GM19452 (cell line): ENCODE measurements around the gene OR2H1.
"Not testable (repeated sequence)": the region's sequence is repeated elsewhere in the genome, so short reads cannot be mapped to it uniquely, and the experiment has no call there.

Source experiments
- ATAC-seq: cut with Tn5 transposase; IDR thresholded peaks from one replicate; pipeline ENCODE4 v1.9.1; 2021; ENCODE audit not compliant: unreplicated experiment

Gene OR2H1

GRCh38 chr6:29456971-29457370, at the start of gene OR2H1, which contains the start of gene OR11A1:
Gene OR2H1 (plus strand): TSS chr6:29457155. CDS start chr6:29461770, 4,615 bp downstream.
Gene OR11A1 (minus strand): TSS chr6:29457071. CDS start chr6:29427641, 29,430 bp downstream.
- ATAC-seq = no peak

DNA sequence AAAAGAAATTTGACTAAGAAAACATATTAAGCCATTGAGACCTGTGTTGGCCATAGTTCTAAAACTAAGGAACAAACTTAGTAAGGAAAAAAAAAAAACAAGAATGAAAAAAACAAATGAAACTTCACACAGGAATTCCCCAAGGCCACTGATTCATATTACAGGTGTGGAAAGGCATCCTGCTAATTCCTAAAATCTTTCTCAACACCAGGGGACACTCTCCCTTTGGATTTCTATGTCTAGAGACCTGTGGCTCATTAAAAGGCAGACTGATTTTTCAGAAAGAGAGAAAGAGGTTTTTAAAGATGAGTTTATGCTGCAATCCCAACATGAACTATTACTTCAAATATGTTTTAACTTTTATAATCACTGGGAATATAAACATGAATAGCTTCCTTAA, 42.4 kb upstream of the OR2H1 start, which contains the start of gene OR12D1:
Gene OR12D1, plus strand, starts transcription at position 341 of the 400 bp plus-strand sequence.
- no peak for ATAC-seq

DNA sequence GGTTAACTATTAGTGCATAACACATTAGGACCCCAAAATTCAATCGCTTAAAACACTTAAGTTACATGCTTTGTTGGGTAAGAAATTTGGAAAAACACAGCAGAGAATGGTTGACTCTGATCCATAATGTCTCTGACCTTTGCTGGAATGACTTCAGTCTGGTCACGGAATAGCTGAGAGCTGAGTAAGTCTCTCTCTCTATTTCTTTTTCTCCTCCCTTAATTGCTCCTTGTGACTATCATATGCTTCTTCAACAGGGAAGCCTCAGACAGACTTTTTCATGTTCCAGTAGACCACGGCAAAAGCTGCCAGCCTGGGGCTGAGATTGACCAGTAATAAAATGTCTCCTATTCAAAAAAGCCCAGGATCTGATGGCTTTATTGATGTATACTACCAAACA, 37.4 kb upstream of the OR2H1 start:
- ATAC-seq = no peak

DNA sequence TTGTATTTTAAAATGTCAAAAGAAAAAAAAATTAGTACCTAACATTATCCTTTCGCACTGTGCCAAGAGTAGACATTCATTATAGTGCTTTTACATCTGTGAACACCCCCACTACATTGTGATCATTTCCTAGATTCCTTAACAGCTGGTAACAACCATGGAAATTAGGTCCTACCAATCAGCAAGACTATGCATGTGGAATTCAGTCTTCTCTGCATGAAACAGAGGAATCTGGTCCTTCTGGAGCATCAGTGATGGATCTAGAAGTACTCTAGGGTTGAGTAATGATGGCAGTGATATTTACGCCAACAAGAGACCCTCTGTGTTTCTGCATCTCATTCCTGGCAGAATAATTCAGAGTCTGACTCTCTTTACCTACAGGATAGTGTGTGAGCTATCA, 32.8 kb upstream of the OR2H1 start:
- no peak for ATAC-seq

- ATAC-seq = no peak
Observed at GRCh38 chr6:29424575-29424974, 32.4 kb upstream of the OR2H1 start.

DNA sequence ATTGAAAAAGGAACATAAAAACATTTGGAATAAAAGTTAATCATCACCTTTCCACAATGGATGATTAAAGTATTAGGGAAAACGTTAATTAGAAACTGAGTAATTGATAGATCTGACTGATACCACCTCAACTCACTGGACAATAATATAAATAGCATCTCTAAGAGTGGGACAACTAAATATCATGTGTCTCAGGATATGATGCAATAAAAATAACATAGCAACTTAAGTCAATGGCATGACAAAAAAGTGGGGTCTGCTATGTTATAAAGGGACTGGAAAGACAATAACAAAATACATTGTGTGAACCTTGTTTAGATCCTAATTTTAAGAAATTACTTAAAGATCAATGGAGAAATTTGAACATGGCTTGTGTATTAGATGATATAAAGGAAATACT, 31.9 kb upstream of the OR2H1 start:
- ATAC-seq = no peak

DNA sequence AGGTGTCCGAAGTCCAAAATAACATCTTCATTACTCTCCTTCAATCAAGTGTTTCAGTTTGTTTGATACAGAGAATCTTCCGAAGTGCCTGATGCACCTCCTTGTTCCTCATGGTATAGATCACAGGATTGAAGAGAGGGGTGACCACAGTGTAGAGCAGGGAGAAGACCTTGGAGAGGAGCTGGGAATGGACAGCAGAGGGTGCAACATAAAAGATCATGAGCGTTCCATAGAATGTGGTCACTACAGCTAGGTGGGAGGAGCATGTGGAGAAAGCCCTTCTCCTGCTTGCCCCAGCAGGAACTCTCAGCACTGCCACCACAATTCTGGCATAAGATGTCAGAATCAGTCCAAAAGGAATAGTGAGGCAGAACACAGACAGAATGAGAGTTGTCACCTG, 30.3 kb upstream of the OR2H1 start:
- no peak for ATAC-seq

GRCh38 chr6:29436730-29437129, 20.2 kb upstream of the OR2H1 start:
- not testable (repeated sequence) for ATAC-seq

- no peak for ATAC-seq
Observed at GRCh38 chr6:29439006-29439405, 17.9 kb upstream of the OR2H1 start, which contains the start of gene OR10C1. Gene OR10C1 (plus strand): TSS chr6:29439306. CDS start chr6:29440016, 710 bp downstream.

GRCh38 chr6:29442719-29443118, 14.2 kb upstream of the OR2H1 start:
- ATAC-seq = no peak

- not testable (repeated sequence) for ATAC-seq
Observed at GRCh38 chr6:29444031-29444430, 12.9 kb upstream of the OR2H1 start.

- no peak for ATAC-seq
Observed at GRCh38 chr6:29447670-29448069, 9.3 kb upstream of the OR2H1 start.

DNA sequence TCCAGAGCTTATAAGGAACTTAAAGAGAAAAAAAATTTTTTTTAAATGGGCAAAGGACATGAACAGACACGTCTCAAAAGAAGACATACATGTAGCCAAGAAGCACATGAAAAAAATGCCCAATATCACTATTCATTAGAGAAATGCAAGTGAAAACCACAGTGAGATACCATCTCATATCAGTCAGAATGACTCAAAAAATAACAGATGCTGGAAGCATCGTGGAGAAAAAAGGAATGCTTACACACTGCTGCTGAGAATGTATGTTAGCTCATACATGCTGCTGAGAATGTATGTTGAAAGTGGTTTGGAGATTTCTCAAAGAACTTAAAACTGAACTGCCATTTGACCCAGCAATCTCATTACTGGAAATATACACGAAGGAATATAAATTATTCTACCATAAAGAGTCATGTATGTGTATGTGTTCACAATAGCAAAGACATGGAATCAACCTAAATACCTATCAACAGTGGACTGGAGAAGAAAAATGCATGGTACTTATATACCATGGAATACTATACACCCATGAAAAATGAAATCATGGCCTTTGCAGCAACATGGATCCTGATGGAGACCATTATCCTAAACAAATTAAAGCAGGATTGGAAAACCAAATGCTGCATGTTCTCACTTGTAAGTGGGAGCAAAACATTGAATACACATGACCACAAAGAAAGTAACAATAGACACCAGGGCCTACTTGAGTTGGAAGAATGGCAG, 5.3 kb upstream of the OR2H1 start:
- no peak for ATAC-seq

- ATAC-seq = no peak
Observed at GRCh38 chr6:29461021-29461814, 4.3 kb downstream of the OR2H1 start.

GRCh38 chr6:29462022-29462421, 5.1 kb downstream of the OR2H1 start:
- no peak for ATAC-seq

DNA sequence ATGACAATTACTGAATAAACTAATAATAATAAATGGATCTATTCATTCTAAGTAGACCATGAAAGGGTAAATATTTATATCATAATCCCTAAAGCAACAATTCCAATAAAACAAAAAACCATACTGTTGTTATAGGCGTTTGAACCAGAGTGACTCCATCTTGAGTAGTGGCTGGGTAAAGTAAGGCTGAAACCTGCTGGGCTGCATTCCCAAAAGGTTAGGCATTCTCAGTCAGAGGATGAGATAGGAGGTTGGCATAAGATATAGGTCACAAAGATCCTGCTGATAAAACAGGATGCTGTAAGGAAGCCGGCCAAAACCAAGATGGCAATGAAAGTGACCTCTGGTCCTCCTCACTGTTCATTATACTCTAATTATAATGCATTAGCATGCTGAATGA, 8.3 kb downstream of the OR2H1 start:
- ATAC-seq = no peak

- no peak for ATAC-seq
Observed at GRCh38 chr6:29465801-29466200, 8.8 kb downstream of the OR2H1 start.

GRCh38 chr6:29466241-29466640, 9.3 kb downstream of the OR2H1 start:
- no peak for ATAC-seq

- no peak for ATAC-seq
Observed at GRCh38 chr6:29474996-29475395, 18.0 kb downstream of the OR2H1 start.

DNA sequence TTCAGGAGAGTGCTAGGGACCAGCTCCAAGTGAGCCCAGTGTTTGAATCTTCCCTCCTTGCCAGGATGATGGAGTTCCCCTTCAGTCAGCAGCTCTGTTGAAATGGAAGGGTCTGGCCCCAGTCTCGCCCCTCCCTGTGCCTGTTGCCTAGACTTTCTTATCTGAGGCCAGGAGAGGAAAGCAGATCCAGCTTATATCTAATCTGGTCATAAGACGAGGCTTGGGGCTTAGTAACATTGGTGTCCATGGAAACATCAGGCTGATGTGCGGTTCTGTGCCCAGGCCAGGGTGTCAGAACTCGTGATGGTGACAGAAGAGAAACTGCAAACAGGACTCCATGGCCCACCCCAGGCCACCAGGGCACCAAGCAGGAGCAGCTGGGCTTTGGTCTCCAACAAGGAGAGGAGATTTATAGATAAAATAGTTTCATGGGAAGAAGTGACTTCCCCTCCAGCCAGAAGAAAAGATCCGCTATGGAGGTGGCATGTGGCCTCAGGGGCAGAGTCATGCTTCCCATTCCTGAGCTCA, 21.0 kb downstream of the OR2H1 start:
- no peak for ATAC-seq

- no peak for ATAC-seq
Observed at GRCh38 chr6:29478740-29479139, 21.8 kb downstream of the OR2H1 start.

DNA sequence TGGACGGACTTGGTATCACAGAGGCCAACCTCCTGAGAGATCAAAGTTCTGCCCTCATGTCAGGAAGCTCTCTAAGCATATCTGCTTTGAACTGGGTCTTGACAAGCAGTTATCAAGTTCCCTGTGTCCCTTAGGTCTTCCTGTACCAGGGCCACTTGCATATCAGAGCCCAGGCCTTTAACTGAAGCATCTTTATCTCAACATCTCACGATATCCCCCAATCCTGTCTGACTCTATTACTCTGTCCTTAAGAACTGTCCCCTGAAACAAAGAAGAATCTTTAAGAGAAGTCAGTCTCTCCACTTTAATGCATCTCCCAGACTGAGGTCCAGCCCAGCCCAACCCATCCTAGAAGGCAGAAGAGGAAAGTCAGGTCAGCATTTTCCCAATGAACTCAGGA, 22.6 kb downstream of the OR2H1 start:
- ATAC-seq = no peak
